PC-3 (cell line): ENCODE results near the gene SEC16A.

ENCODE experiments used
- CTCF ChIP-seq: fragments of 300-600 bp; sonication (generic); conservative IDR thresholded peaks from 2 replicates; pipeline ENCODE4 v1.5.1; 2017; ENCODE audit warnings: antibody characterized with exemption, low read depth, mild to moderate bottlenecking, low read length
- EZH2 ChIP-seq: fragments of 300-600 bp; sonication (generic); IDR thresholded peaks from one replicate; pipeline ENCODE4 v1.6.1; 2017; ENCODE audit warnings: antibody characterized with exemption, mild to moderate bottlenecking, low read length; ENCODE audit not compliant: unreplicated experiment
- EZH2phosphoT487 ChIP-seq: fragments of 300-600 bp; sonication (generic); IDR thresholded peaks from 2 replicates; pipeline ENCODE4 v1.6.1; 2018; ENCODE audit warnings: mild to moderate bottlenecking, antibody characterized with exemption, low read length, borderline replicate concordance

GRCh38 chr9:136442265-136442664 is 40.6 kb downstream of the SEC16A start:
- TF ChIP-seq EZH2 (no peak), CTCF (no peak), EZH2phosphoT487 (no peak)
